NCI-H460 (cell line): ENCODE data around the gene TOMM22. TPM values are rescaled to one million over a fixed set of nuclear protein-coding genes. Genes with fewer than 3 reads are reported as not detected.
A peak's percentile ranks its signal among the peaks of the same experiment; 100 is the strongest.

Source experiments
- DNase-seq: peaks from one replicate; pipeline ENCODE4 v3.0.0-alpha.2; 2016; ENCODE audit warnings: low read depth; ENCODE audit errors: extremely low read depth
- total RNA-seq: library from RNA; depleted of rRNA; stranded (reverse); fragments of >200 nt; shearing (Covaris generic); gene quantifications from 2 replicates; pipeline ENCODE4 v1.2.3, GENCODE V29; 2014

The TOMM22 gene
- total RNA-seq, 1 experiment from 2014 or later: 26.1 TPM

DNA sequence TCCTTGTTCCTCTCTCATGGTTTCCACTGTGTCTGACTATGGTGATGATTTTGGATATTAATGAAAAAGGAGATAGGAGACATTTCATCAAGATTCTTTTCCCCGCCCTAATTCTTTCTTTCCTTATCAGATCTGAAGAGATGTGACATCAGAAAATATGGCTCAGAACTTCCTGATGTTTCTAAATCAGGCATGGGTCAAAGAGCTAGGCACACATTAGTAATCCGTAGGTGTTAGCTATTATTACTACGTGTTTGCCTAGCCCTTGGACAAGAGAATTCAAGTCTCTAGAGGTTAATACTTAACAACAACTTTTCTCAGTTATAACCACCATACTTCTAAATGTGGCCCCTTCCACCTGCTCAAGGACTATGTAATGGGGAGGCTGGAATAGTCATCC is 13.2 kb downstream of the TOMM22 start:
- no peak for DNase-seq

DNA sequence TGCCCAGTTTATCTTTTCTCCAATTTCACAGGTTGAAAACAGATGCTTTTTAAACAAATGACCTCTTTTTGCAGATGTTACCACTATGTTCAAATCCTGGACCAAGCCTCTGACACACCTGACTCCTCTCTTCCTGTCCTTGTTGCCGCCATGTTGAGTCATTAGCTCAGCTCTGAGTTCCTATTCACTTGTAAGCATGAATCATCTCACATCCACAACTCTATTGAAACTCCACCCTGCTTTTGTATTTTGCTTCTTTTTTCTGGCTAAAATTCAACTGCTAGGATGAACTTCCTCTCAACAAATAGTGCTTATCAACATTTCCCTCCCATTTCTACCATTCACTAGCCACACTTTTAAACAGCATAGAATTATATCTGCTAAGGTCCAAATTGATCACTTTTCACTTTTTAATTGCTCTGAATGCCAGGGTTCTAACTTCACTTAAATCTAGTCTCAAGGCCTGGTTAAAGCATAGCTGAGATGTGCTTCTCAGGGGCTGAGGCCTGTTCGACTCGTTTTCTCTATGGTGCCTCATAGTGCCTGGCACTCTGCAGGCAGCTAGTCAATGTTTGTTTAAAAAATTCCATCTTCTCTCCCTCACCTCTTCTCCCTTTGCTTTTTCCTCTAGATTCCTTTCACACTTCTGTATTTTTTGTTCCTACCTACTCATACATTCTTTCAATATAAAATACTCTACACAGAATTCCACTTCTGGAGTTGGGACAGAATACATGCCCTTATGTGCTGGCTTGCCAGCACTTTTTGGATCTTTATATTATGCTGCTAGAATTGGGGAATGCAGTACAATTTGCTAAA is 15.1 kb downstream of the TOMM22 start:
- peak; percentile 30 for DNase-seq

DNA sequence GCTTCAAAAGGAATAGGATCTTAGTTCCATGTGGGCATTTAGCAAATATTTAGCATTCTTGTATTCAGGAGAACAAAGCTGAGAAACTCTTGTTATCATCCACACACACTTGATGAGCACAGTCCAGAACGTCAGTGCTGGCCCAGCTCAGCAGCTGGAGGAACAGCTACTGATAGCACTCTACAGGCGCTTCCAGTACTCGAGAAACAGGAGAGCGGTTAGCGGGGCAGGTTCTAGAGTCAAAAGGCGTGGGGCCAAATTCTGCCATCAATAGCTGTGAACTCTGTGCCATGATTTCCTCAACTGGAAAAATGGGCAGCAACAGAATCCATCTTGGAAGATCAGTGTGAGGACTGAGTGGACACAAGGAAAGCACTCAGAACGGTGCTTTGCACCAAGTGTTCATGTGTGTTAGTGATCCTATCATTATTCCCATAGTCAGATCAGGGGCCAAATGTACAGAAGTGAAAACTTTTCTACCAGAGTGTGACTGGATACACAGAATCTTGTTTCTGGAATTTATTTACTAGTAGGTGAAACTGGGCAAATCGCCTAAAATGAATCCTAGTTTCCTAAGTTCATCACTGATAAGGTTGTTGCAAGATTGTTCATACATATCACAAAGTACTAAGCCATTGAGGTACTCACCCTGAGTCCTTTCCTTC is 15.8 kb downstream of the TOMM22 start:
- DNase-seq: no peak

DNA sequence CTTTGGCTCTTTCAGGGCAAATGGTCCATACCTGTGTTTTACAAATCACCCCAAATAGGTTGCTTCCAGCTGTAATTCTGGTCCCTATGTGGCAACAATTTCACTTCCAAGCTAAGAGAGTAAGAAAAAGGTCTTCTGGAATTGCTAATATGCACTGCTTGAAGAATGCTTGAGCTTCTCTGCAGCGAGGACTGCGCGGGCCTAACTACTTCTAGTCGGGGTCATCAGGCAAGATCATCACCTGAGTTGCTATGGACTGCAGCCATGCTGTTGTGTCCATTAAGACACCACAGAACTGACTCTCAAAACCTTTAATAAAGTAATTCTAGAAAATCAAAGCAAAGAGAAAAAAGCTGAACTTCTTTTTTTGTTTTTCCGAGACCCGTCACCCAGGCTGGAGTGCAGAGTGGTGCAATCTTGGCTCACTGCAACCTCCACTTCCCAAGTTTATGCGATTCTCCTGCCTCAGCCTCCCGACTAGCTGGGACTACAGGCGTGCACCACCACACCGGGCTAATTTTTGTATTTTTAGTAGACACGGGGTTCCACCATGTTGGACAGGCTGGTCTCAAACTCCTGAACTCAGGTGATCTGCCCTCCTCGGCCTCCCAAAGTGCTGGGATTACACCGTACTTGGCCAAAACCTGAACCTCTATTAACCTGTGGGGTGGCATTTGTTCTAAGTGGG is 16.8 kb downstream of the TOMM22 start:
- DNase-seq: no peak

DNA sequence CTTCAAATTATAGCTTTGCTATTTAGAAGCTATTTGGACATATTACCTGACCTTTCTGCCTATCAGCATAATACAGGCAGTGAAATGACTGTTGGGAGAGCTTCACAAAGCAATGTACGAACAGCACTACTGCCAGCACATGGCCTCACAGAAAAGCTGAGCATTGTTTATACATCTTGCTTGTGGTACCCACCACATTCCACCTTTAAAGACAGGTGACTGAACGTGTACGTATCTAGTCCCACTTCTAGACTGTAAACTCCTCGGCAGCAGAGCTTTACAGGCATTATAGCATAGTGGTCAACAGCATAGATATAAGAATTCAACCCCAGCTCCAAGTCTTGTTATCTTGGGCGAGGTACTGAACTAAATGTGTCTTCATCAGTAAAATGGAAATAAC is 17.4 kb downstream of the TOMM22 start:
- no peak for DNase-seq

DNA sequence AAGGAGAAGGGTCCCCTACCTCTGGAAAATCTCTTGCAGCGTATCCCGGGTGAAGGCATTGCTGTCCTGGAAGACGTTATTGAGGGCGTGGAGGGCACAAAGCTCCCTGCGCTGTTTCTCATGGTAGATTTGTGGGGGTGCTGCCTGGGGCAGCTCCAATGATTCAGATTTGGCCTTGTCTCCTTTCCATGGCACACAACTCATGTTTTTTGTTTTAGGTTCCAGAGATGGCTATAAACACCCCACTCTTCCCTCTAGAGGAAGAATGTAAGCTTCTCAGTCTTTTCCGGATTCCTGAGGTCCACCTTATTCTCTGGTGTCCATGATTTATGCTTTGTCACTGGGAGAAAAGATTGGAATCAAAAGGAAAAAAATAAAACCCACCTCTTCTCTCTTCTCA is 18.0 kb downstream of the TOMM22 start:
- DNase-seq: no peak

DNA sequence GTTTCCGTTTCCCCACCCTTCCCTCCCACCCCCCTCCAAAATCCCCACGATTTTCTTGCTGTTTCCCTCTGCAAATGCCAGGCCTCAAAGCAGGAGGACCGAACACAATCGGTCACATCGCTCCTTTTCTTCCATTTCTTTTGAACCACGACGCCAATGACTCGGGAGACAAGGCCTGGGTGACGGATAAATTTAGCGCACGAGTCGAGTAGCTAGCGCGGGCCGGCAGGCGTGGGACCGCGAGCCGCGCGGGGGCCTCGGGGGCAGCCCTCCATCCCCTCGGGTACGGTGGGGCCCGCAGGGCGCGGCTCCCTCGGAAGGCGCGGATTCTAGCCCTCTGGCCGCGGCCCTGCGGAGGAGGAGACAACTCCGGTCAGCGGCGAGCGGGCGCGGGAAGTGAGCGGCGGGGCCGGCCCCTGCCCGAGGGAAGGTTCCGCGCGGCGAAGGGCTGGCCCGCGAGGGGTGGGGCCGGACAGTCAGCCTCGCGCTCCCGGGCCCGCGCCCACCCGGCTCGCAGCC is 18.6 kb downstream of the TOMM22 start:
- peak; percentile 12 for DNase-seq

DNA sequence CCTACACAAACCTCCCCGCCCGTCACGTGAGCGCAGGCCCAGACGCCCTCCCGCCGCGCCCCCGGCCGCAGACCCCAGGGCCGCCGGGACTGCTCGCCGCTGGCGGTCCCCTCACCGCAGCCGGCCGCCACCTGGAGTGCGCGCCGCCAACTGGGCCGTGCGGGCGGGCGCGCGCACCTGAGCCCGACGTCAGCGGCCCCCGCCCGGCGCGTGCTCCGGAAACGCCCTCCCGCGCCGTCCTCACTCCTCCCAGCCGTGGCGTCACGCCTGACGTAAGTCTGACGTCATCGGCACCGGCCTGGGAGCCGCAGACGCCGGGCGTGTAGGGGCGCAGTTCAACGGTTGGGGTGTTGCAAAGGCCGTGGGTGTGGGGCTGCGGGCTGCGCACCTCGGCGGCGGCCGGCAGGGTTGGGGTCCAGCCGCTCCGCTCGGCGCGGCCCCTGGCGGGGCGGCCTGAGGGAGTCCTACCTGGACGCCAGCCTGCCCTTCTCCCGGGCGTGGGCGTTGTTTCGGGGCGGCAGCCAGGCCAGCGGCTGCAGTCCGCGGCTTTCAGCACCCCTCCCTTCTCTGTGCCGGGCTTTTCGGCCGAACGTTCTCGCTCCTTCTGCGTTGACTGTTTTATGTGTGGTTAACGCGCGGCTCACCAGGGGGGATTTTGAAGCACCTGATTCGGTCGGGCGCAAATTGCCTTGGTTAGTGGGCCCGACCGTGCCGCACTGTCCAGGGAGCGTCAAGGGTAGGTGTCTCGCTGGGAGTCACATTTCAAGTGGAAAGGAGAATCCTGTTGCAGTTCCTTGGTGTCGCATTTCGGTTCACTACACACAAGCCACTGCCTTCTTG is 19.3 kb downstream of the TOMM22 start, which contains the start of gene JOSD1:
Gene JOSD1 (minus strand): TSS at position 155 of the 840 bp plus-strand sequence. CDS start 956 bp downstream, outside the sequence.
- peak; percentile 76 for DNase-seq

DNA sequence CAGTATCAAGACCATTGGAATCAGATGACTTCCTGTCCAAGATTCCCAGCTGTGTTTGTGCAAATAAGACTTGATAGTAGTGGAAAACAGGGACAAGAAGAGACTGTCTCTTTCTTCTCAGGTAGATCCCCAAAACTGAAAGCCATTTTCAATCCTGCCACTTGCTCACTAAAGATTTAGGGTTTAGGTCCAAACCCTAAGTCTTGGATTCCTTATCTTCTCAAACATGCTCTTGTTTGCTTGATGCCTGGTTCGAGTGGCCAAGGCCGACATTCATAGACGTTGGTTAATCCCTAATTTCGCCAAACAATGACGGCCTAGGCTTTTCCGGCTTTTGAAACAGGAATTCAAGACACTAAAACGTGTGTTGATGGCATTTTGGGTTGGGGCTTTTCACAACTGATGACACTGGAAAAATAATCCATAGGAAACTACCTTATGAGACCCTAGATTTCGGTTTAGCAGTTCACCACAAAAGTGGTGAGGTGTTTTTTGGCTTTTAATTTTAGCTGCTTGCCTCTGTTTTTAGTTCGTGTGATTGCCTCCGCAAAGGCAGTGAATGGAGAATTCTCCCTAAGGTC is 23.0 kb downstream of the TOMM22 start:
- no peak for DNase-seq

DNA sequence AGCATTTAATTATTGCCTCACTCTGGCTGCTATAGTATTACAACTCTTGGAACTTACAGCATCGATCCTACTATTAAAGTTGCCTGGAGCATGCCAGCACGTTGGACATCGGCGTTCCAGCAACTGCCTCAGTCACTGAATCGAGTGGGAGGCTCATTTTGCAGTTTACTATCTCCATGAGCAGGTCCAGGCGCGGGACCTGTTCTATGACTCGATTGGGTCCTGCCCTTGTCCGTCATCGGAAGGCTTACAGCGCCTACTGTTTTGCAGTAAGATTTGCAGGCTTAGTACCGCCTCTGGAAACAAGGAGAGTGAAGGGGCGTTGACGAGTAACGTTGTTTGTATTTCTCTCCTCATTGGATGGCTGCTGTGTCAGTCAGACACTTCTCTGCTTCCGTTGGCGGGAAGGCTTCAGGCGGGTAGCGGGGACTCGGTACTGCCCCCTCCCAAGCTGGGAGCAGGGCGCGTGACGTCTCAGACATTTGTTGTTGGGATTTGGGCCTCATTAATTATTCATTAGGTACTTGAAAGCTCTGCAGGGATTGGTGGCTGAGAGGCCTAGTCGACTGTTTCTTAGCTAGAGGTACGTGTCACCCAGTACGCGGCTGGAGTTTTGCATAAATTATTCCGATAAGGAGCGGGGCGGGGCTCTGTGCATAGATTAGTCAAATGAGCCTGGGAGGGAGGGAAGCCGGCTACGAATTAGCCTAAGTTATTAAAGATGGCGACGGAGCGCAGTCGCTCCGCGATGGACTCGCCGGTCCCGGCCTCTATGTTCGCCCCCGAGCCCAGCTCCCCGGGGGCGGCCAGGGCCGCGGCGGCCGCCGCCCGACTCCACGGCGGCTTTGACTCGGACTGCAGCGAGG is 23.7 kb downstream of the TOMM22 start, which contains the start of gene GTPBP1:
Gene GTPBP1 (plus strand): TSS at position 710 of the 866 bp plus-strand sequence. CDS start 12 bp downstream, at position 722.
- DNase-seq: peak; percentile 94

DNA sequence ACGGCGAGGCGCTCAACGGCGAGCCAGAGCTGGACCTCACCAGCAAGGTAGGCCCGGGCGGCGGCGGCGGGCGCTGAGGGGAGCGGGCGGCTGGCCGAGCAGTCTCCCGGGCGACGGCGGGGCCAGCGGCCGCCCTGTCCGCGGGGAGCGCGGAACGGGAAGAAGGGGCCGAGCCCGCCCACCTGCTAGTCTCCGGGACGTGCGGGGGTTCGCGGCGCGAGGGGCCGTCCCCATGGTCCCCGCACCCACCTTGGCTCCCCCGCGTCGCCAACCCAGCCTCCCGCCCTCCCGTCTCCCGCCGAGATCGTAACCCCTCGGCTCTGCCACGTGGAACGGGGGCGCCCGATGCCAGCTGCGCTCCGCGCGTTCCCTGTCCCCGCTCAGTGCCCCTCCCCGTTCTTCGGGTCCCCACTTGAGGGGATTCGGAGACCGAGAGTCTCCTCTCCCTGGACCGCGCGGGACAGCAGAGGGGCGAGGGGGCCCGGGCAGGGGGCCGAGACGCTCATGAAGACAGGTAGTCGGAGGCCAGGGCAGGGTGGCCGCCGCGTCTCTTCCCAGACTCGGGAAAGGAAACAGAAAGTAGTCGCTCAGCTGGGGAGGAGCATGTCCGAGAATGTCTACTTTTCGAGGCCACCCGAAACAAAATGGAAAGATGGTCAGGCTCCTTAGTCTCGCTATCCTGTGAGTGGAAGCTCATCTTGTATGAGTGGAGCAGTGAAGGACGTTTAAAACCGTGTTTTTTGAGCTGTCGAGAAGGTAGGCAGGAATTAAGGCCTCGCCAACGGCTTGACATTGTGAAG is 24.5 kb downstream of the TOMM22 start:
- DNase-seq: no peak

DNA sequence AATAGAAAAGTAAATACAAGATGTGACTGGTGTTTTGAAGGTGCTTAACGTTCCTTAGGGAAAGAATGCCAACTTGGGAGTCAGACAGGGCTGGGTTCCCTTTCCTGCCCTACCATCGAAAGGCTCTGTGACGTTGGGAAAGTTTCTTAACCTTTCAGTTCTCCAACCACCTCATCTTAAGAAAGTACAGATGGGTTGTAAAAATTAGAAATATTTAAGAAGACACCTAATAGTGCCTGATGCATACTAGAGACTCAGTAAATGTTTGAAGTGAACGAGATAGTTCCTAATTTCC is 25.1 kb downstream of the TOMM22 start:
- DNase-seq: no peak

DNA sequence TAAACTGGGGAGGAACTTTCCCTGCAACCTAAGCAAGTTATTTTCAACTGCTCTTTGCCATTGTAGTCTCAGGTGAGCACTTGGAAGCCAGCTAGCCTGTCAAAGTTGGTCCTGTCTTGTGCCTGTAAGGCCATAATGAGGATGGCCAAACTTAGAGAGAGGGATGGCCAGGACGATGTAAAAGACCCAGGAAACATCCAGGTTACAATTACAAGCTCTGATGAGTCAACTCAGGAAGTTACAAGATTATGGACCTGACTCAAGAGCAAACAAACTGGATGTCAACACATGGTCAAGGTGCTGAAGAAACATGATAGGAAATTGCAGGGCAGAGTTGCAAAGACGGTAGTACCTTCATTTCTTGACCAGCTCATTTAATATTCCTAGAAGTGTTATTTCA is 25.6 kb downstream of the TOMM22 start:
- DNase-seq: no peak

DNA sequence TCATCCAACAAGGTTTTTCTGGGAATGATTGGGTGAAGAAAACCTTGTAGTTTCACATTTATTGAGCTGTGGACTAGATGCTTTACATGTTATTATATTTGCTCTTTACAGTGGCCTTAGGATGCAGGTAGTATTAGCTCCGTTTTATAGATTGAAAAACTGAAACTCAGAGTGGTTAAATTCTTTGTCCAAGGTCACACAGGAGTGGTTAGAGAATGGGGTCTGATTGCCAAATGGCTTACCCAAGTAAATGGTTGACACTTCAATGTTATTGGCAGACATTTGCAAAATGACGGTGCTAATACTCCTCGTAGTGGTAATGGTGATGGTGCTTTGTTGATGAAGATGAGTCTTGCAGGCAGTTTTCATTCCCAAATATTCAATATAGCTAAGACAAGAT is 26.2 kb downstream of the TOMM22 start:
- no peak for DNase-seq

DNA sequence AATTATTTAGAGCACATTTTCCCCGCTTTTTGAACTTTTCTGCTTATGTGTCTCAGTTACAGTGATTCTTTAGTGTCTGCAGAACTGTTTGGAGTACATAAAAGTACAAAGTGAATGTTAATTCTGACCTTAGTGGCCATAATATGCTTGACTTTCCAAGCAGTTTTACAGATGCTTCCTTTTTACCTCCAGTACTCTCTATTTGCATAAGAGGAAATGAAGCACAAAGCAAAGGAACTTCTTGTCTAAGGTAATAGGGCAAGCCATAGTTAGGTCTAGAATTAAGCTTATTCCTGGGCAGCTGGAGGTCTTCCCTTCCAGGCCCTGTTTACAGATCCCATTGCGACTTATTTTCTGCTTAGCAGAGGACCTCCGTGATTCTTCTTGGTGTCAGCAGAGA is 27.5 kb downstream of the TOMM22 start:
- DNase-seq: no peak

DNA sequence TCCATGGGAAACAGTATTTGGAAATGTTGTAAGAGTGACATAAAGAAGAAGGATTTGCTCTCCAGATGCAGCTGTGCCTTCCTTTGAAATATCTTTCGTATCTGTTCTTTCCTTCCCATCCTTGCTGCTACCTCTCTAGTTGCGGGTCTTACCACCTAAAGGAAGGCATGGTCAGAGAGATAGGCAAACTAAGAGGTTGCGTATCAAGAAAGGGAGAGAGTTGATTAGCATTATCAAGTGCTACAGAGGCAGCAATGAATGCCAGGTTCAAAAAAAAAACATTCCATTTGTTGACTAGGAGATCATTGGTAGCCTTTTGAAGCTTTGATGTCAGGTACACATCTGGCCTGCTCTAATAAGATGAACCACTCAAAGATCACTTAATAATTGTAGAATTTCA is 28.6 kb downstream of the TOMM22 start:
- DNase-seq: no peak

DNA sequence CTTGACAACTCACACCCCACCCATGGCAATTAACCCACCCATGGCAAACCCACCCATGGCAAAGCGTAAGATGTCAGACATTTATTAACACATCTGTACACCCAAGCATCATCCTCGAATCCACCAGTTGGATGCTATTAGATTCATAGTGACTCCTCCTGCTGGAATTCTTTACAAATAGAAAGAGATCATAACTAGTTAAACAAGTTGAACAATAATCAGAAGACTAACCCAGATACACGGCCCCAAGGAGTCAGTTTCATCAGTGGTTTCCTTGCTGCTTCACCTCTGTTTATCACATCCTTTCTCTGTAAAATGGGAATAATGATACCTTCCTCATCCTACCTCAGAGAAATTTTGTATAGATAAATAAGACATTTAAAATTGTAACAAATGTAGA is 29.1 kb downstream of the TOMM22 start:
- no peak for DNase-seq

DNA sequence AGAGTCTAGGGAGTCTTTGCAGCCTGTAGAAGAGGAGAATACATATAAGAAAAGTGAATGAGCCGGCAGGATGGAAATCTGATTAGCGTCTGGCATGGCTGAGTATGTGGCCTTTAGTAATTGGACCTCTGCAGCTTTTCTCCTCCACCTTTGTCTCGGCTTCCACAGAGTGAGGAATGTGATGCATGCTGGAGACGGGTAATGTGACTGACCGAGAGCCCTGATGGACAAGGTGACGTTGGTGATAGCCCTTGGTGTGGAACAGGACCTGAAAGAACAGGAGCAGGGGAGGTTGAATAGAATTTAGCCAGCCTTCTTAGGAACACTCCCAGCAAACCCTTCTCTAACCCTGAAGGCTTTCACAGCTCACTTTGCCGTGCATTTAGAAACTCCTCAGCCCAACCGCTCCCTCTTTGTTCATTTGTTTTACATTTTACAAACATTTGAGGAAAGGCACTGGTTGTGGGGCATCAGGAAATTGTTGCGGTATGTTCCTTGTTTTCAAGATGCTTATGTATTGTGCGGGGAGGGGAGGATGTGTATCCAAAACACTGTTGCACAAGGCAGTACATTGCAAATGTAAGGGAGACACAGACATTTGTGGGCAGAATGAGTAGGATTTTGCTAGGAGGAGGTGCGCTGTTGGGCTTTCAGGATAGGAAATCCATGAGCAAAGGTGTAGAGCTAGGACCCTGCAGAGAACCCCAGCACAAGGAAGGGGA is 30.9 kb downstream of the TOMM22 start:
- no peak for DNase-seq
